ENCODE data around the gene GCNT2.
"Not testable (repeated sequence)": the region's sequence is repeated elsewhere in the genome, so short reads cannot be mapped to it uniquely, and the experiment has no call there.

Gene GCNT2

GRCh38 chr6:10660431-10661191 is 139.5 kb downstream of the GCNT2 start:
- DNase-seq (ENCODE audit: low spot score): not testable (repeated sequence)

- DNase-seq (ENCODE audit: low spot score): no peak
Observed at GRCh38 chr6:10662207-10662606, 141.1 kb downstream of the GCNT2 start.

DNA sequence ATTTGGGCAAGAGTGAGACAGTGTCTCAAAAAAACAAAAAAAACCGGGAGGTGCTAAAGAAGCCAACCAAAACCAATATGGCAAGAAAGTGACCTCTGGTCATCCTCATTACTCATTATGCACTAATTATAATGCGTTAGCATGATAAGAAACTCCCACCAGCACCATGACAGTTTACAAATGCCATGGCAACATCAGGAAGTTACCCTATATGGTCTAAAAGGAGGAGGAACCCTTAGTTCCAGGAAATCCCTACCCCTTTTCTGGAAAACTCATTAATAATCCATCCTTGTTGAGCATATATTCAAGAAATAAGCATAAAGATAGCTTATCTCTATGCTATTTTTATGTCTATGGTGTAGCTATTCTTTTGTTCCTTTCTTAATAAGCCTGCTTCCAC is 141.6 kb downstream of the GCNT2 start:
- DNase-seq (ENCODE audit: low spot score): no peak

DNA sequence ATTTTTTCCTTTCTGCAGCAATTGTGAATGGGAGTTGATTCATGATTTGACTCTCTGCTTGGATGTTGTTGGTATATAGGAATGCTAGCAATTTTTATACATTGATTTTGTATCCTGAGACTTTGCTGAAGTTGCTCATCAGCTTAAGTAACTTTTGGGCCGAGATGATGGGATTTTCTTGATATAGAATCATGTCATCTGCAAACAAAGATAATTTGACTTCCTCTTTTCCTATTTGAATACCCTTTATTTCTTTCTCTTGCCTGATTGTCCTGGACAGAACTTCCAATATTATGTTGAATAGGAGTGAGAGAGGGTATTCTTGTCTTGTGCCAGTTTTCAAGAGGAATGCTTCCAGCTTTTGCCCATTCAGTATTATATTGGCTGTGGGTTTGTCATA is 144.4 kb downstream of the GCNT2 start:
- DNase-seq (ENCODE audit: low spot score): not testable (repeated sequence)

DNA sequence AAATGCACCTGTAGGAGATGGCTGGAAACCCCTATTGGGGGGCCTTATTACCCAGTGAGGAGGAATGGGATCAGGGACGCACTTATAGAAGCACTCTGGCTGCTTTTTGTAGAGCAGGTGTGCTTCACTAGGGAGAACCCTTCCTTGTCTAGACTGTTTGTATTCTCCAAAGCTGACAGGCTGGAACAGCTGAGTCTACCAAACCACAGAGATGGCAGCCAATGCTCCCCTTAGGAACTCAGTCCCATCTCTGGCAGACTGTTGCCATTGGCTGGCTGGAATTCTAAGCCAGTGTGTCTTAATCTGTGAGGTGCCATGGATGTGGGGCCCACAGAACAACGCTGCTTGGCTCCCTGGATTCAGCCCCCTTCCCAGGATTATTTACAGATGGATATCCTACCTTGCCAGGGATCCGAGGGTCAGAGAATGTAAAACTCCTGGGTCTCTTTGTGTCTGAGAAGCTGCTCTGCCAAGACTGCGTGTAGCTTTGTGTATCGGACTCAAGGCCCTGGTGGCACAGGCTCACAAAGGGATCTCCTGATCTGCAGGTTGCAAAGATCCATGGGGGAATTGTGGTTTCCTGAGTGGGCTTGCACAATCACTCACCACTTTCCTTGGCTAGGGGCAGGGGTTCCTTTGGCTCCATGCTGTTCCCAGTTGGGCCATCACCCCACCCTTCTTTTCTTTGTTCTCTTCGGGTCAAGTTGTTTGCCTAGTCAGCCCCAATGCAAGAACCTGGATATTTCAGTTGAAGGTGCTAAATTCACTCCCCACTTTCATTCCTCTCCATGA is 147.2 kb downstream of the GCNT2 start:
- no peak for DNase-seq (ENCODE audit: low spot score)

DNA sequence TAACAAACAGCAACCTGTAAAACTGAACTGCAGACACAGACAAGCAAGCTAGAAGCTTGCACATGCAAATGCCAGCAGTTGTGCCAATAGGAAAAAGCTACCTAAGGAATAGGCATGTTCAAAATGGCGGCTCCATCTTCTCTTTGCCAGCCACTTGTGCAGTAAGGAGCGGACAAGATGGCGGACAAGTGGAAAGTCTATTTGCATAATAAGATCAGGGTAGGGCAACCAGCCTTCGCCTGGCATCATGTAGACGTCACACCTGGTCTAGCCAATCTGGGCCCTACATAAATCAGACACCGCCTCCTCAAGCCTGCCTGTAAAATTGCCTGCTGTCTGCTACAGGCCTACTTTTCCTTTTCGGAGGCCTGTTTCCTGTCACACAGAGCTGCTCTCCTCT is 155.3 kb downstream of the GCNT2 start:
- DNase-seq (ENCODE audit: low spot score): peak; percentile 76

DNA sequence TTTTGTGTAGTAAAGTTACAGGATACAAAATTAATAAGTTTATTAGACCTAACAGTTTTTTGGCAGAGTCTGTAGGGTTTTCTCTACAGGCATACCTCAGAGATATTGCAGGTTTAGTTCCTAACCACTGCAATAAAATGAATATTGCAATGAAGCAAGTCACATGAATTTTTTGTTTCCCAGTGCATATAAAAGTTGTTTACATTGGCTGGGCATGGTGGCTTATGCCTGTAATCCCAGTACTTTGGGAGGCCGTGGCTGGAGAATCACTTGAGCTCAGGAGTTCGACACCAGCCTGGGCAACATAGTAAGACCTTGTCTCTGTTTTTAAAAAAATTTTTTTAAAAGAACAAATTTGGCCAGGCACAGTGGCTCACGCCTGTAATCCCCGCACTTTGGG is 157.3 kb downstream of the GCNT2 start:
- no peak for DNase-seq (ENCODE audit: low spot score)

Small RNA genes within 50 kb of the gene (small RNA-seq; reads per million reads assigned to genes)
- 0 reads per million in 2 experiments for gene RF00019

Data from SK-N-DZ (cell line).